ENCODE data around the gene MAST4.

Gene MAST4

GRCh38 chr5:66603881-66604280 lies 7.7 kb downstream of the MAST4 start:
- DNase-seq (ENCODE audit: low read depth): no peak

- no peak for DNase-seq (ENCODE audit: low read depth)
Observed at GRCh38 chr5:66606713-66607112, 10.5 kb downstream of the MAST4 start.

GRCh38 chr5:66608501-66608900 lies 12.3 kb downstream of the MAST4 start:
- DNase-seq (ENCODE audit: low read depth): no peak

GRCh38 chr5:66609615-66610014 lies 13.4 kb downstream of the MAST4 start:
- DNase-seq (ENCODE audit: low read depth): no peak

DNA sequence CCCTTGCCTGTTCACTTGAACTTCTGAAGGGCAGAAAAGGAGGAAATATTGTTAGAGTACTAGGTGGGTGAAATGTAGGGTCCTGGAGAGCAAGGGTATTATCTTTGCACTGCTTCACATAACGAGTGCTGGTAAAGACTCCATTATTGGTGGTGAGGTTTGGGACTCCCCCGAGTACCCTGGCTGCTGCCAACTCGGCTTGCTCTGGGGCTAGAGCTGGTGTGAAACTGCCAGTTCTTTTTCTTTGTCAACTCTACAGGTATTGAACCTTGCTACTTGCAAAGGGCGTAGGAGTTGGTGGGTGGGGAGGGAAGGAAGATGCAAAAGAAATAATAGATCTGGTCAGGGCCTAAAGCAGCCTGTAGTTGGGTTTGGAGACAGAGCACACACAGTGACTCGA lies 16.0 kb downstream of the MAST4 start:
- no peak for DNase-seq (ENCODE audit: low read depth)

- DNase-seq (ENCODE audit: low read depth): no peak
Observed at GRCh38 chr5:66615136-66615535, 18.9 kb downstream of the MAST4 start.

GRCh38 chr5:66615894-66616293 lies 19.7 kb downstream of the MAST4 start:
- no peak for DNase-seq (ENCODE audit: low read depth)

DNA sequence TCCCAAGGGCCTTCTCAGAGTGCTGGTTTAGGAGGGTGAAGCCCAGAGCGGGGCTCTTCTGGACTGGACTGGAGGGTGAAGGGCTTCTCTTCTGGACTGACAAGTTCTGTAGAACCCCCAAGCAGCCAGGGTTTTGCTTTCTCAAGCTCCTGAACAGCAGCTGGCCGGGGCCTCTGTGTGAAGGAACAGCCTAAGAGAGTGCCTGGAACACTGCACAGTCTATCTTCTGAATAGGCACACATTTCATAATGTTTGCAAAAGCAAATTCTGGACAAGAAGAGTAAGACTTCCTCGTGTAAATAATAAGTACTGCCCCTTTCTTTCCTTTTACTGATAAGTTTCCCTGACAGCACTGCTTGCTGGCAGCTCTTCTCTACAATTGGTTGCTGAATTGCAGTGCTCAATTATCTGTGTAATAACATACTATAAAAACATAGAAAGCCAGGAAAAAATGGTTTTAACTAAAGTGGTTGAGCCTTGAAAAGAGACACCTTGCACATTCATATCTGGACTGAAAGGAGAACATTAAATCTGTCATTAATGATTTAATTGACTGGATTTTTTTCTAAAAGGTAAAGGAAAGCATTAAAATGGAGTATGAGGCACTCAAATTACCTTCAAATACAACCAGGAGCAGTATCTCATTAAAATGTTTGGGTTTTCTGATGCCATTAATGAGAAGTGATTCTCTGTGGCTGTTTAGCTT lies 20.5 kb downstream of the MAST4 start:
- DNase-seq (ENCODE audit: low read depth): no peak

DNA sequence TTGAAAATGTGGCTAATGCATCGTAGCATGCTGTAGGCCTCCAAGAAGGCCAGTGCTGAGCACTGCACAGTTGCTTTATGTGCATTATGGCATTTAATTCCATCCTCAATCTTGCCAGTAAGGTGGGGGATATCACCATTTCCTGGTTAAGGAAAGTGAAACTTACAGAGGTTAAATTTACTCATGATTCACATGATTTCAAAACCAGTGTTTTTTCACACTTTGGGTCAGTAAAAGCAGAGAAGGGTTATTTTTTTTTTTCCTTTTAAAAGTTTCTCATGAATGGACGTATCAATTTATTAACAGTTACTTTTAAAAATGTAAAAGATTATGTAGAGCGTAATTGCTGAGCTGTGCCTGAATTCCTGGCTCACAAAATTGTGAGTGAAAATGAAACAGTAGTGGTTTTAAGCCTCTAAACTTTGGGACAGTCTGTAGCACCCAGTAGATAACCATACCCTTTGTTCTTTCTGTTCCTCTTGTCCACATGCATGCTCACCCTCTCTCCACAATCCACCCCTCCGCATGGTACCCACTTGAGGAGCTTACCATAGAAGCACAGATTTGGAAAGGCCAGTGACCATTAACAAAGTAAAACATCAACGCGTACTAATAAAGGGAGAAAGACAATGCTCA lies 21.2 kb downstream of the MAST4 start:
- no peak for DNase-seq (ENCODE audit: low read depth)

GRCh38 chr5:66617991-66618768 lies 22.0 kb downstream of the MAST4 start:
- no peak for DNase-seq (ENCODE audit: low read depth)

DNA sequence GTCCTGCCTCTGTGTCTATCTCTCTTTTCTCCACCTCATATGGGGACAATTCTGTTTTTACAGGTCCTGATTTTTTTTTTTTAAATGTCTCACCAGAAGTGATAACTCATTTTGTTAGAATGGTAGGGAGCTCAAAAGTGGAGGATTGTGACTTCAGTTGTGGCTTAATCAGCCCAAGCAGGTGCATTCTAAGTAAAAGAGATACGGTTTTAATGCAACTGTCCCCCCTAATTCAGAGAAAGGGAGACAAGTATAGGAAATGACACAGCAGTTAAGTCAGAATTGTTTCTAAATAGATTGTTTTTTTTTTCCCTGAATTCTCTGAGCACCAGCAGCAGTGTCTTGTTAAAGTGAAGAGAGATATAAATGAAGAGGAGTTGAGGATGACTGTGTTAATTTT lies 24.5 kb downstream of the MAST4 start:
- DNase-seq (ENCODE audit: low read depth): no peak

GRCh38 chr5:66621146-66621545 lies 25.0 kb downstream of the MAST4 start:
- no peak for DNase-seq (ENCODE audit: low read depth)

DNA sequence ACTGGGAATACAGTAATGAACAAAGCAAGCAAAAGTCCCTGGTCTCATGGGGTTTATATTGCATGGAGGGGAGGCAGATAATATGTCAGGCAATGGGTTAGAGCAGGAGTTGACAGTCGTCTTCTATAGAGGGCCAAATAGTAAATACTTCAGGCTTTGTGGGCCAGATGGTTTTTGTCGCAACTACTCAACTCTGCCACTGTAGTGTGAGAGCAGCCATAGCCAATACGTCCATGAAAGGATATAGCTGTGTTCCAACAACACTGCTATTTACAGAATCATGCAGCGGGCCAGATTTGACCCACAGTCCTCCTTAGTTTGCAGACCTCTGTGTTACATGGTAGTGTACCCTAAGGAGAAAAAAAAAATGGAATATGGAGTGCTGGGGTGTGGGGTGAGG lies 25.5 kb downstream of the MAST4 start:
- DNase-seq (ENCODE audit: low read depth): no peak

GRCh38 chr5:66628561-66628960 lies 32.4 kb downstream of the MAST4 start:
- DNase-seq (ENCODE audit: low read depth): no peak

- DNase-seq (ENCODE audit: low read depth): no peak
Observed at GRCh38 chr5:66629446-66629845, 33.3 kb downstream of the MAST4 start.

- DNase-seq (ENCODE audit: low read depth): no peak
Observed at GRCh38 chr5:66633754-66634153, 37.6 kb downstream of the MAST4 start.

DNA sequence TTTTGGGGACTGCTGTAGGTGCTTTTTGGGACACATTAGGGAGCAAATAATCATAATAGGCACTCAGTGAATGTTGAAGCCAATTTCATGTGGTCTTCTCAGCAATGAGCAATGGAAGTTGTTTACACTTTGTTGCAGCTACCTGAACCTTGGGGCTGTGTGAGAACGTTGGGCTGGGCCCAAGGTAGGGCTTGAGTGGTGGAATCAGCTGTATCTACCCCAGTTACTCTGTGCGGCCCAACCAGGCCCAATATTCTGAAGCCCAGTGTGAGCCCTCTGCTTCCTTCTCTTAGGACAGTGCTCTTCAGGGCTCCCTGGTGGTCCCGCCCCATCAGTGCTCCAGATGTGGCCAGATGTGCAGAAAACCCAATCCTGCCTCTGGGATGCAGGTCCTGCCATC lies 38.4 kb downstream of the MAST4 start:
- DNase-seq (ENCODE audit: low read depth): no peak

GRCh38 chr5:66637994-66638393 lies 41.8 kb downstream of the MAST4 start:
- no peak for DNase-seq (ENCODE audit: low read depth)

DNA sequence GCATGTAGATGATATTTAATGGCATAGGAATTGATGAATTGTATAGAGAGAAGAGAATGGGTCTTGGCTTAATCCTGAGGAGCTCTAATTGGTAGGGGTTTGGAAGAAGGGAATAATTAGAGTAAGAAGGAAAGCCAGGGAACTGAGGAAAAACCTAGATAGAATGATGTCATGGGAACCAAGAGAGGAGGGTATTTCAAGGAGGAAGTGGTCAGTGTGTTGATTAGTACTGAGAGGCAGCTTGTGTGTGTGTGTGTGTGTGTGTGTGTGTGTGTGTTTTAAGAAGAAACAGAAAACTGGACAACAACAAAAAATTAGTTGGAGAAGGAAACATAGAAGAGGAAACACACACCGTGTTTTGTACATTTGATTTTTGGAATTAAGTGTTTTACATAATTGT lies 42.8 kb downstream of the MAST4 start:
- DNase-seq (ENCODE audit: low read depth): no peak

GRCh38 chr5:66642538-66642937 lies 46.3 kb downstream of the MAST4 start:
- DNase-seq (ENCODE audit: low read depth): no peak

DNA sequence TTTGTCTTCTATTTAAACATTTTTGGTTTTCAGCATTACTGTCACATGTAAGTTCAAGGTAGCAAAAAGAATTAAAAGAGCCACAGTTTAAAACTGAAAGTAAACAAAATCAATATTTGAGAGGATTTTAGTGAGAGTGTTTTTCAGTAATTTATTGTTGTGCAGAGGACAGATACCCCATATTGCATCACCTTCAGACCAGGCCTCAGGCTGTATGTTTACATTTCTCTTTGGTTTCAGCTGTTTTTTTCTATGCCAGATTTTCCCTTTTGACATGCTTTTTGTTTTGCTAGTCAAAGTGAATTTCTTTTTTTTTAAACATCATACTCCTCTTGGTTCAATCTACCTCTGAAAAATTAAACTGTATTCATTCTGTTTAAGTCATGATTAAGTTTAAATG lies 47.2 kb downstream of the MAST4 start:
- DNase-seq (ENCODE audit: low read depth): no peak

- DNase-seq (ENCODE audit: low read depth): no peak
Observed at GRCh38 chr5:66644111-66644510, 47.9 kb downstream of the MAST4 start.

GRCh38 chr5:66645039-66645438 lies 48.8 kb downstream of the MAST4 start:
- DNase-seq (ENCODE audit: low read depth): no peak
